ENCODE data around the gene RPL39L.

GRCh38 chr3:187139126-187139894 is at the start of gene RPL39L:
- TF ChIP-seq UBTF (CRISPR knock-in tag; IDR thresholded peaks at IDR 0.05) (no peak), ZBTB26 (CRISPR knock-in tag; IDR thresholded peaks at IDR 0.05; ENCODE audit: borderline replicate concordance) (no peak), SMAD3 (CRISPR knock-in tag; IDR thresholded peaks at IDR 0.05) (no peak)

Measured in HepG2 (cell line).